Measurements from ENCODE around the gene LAMA4.

The LAMA4 gene

DNA sequence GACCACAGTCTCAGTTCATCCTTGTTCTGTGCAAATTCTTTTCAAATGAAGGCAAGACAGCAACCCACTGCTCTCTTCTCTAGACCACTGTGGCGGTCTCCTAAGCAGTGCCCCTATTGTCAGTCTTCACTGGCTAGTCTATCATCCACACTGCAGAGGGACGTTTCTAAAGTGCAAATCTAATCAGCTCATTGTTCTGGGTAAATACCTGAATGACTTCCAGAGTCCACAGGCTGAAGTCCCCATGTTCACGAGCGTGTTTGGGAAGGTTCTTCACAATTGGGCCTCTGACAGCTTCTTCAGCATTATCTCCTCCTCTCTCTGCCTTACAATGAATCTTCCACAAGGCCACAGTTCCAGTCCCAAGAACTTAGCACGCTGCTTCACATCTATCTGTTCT, 73.2 kb downstream of the LAMA4 start (continued):
- TF ChIP-seq ARNTL (CRISPR knock-in tag; IDR thresholded peaks at IDR 0.05; ENCODE audit: borderline replicate concordance, low read depth), result no peak
- TF ChIP-seq, protein P1, sequence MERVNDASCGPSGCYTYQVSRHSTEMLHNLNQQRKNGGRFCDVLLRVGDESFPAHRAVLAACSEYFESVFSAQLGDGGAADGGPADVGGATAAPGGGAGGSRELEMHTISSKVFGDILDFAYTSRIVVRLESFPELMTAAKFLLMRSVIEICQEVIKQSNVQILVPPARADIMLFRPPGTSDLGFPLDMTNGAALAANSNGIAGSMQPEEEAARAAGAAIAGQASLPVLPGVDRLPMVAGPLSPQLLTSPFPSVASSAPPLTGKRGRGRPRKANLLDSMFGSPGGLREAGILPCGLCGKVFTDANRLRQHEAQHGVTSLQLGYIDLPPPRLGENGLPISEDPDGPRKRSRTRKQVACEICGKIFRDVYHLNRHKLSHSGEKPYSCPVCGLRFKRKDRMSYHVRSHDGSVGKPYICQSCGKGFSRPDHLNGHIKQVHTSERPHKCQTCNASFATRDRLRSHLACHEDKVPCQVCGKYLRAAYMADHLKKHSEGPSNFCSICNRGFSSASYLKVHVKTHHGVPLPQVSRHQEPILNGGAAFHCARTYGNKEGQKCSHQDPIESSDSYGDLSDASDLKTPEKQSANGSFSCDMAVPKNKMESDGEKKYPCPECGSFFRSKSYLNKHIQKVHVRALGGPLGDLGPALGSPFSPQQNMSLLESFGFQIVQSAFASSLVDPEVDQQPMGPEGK (CRISPR knock-in tag; IDR thresholded peaks at IDR 0.05; ENCODE audit: borderline replicate concordance), result no peak
- no peak for TF ChIP-seq PPARA (CRISPR knock-in tag; IDR thresholded peaks at IDR 0.05; ENCODE audit: borderline replicate concordance)
- TF ChIP-seq, protein P2, sequence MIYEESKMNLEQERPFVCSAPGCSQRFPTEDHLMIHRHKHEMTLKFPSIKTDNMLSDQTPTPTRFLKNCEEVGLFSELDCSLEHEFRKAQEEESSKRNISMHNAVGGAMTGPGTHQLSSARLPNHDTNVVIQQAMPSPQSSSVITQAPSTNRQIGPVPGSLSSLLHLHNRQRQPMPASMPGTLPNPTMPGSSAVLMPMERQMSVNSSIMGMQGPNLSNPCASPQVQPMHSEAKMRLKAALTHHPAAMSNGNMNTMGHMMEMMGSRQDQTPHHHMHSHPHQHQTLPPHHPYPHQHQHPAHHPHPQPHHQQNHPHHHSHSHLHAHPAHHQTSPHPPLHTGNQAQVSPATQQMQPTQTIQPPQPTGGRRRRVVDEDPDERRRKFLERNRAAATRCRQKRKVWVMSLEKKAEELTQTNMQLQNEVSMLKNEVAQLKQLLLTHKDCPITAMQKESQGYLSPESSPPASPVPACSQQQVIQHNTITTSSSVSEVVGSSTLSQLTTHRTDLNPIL (CRISPR knock-in tag; IDR thresholded peaks at IDR 0.05; ENCODE audit: low read depth), result no peak
- TF ChIP-seq OSR1 (CRISPR knock-in tag; IDR thresholded peaks at IDR 0.05), result no peak
- no peak for TF ChIP-seq SNAI2 (CRISPR knock-in tag; IDR thresholded peaks at IDR 0.05)
- TF ChIP-seq ESRRG (CRISPR knock-in tag; IDR thresholded peaks at IDR 0.05), result no peak

DNA sequence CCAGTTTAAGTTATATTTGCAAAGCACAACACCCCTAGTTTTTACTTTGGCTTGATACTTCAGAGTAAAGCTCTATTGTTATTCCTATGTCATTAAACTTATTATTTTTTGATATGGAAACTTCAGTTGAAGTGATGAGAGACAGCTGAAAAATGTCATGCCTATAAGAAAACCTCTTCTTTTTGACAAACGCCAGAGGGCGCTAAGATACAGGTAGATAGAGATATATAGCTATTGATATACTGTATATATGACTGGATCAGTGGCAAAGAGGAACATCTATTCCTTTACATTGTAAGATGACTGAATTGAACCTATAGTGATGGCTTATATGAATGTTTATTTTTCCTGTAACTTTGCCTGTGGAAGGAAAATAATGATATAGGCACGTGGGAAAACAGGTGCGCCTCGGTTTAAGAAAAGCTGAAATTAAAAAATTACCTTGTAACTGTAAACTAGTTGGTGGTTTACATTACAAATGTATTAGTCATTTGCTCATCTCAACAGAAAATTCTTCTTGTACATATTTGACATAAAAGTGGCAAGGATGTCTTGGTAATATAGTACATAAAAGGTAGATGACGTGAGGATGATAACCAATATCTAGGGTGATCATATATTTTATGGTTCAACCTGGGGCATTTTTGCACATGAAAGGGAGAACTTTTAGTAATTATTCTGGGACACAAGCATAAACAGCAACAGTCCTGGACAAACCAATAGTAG, 74.1 kb downstream of the LAMA4 start:
- ATAC-seq, result peak; percentile 97
- TF ChIP-seq CSDC2 (CRISPR knock-in tag; IDR thresholded peaks at IDR 0.05), result no peak
- TF ChIP-seq, protein P3, sequence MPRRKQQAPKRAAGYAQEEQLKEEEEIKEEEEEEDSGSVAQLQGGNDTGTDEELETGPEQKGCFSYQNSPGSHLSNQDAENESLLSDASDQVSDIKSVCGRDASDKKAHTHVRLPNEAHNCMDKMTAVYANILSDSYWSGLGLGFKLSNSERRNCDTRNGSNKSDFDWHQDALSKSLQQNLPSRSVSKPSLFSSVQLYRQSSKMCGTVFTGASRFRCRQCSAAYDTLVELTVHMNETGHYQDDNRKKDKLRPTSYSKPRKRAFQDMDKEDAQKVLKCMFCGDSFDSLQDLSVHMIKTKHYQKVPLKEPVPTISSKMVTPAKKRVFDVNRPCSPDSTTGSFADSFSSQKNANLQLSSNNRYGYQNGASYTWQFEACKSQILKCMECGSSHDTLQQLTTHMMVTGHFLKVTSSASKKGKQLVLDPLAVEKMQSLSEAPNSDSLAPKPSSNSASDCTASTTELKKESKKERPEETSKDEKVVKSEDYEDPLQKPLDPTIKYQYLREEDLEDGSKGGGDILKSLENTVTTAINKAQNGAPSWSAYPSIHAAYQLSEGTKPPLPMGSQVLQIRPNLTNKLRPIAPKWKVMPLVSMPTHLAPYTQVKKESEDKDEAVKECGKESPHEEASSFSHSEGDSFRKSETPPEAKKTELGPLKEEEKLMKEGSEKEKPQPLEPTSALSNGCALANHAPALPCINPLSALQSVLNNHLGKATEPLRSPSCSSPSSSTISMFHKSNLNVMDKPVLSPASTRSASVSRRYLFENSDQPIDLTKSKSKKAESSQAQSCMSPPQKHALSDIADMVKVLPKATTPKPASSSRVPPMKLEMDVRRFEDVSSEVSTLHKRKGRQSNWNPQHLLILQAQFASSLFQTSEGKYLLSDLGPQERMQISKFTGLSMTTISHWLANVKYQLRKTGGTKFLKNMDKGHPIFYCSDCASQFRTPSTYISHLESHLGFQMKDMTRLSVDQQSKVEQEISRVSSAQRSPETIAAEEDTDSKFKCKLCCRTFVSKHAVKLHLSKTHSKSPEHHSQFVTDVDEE (CRISPR knock-in tag; IDR thresholded peaks at IDR 0.05), result peak; percentile 11; the same call in 1 of the 2 replicates

DNA sequence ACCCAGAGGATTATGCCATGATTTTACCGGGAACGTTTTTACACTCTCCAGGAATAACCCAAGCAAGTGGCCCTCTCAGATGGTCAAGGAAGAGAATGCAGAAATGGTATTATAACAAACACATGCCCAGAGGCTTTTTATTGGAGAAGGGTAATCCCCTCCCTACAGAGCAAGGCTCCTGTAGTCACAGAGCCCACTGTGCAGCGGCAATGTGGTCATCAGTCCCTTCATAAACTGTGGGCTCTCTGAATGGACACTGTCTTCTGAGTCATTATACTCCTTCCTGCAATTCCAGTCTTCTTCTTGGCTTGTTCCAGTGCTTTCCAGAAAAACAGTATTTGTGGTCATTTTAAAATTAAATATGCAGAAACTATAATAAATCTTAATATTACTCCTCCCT, 74.7 kb downstream of the LAMA4 start:
- ATAC-seq, result no peak
- no peak for TF ChIP-seq RARB (CRISPR knock-in tag; IDR thresholded peaks at IDR 0.05)
- TF ChIP-seq, protein P4, sequence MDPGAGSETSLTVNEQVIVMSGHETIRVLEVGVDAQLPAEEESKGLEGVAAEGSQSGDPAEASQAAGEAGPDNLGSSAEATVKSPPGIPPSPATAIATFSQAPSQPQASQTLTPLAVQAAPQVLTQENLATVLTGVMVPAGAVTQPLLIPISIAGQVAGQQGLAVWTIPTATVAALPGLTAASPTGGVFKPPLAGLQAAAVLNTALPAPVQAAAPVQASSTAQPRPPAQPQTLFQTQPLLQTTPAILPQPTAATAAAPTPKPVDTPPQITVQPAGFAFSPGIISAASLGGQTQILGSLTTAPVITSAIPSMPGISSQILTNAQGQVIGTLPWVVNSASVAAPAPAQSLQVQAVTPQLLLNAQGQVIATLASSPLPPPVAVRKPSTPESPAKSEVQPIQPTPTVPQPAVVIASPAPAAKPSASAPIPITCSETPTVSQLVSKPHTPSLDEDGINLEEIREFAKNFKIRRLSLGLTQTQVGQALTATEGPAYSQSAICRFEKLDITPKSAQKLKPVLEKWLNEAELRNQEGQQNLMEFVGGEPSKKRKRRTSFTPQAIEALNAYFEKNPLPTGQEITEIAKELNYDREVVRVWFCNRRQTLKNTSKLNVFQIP (CRISPR knock-in tag; IDR thresholded peaks at IDR 0.05; ENCODE audit: borderline replicate concordance, low read depth), result no peak
- TF ChIP-seq GLIS3 (CRISPR knock-in tag; IDR thresholded peaks at IDR 0.05), result no peak
- TF ChIP-seq TCF4 (CRISPR knock-in tag; IDR thresholded peaks at IDR 0.05; ENCODE audit: borderline replicate concordance), result no peak
- no peak for TF ChIP-seq ZNF565 (CRISPR knock-in tag; conservative IDR thresholded peaks at IDR 0.05; ENCODE audit: low read depth)
- no peak for TF ChIP-seq ARNTL (CRISPR knock-in tag; IDR thresholded peaks at IDR 0.05; ENCODE audit: borderline replicate concordance, low read depth)
- TF ChIP-seq, protein P2 (CRISPR knock-in tag; IDR thresholded peaks at IDR 0.05; ENCODE audit: low read depth), result no peak
- TF ChIP-seq ZNF8 (CRISPR knock-in tag; IDR thresholded peaks at IDR 0.05), result no peak
- no peak for TF ChIP-seq ISL1 (CRISPR knock-in tag; IDR thresholded peaks at IDR 0.05)
- no peak for TF ChIP-seq ZFP30 (CRISPR knock-in tag; IDR thresholded peaks at IDR 0.05)
- TF ChIP-seq OSR1 (CRISPR knock-in tag; IDR thresholded peaks at IDR 0.05), result no peak
- no peak for TF ChIP-seq ESRRG (CRISPR knock-in tag; IDR thresholded peaks at IDR 0.05)

DNA sequence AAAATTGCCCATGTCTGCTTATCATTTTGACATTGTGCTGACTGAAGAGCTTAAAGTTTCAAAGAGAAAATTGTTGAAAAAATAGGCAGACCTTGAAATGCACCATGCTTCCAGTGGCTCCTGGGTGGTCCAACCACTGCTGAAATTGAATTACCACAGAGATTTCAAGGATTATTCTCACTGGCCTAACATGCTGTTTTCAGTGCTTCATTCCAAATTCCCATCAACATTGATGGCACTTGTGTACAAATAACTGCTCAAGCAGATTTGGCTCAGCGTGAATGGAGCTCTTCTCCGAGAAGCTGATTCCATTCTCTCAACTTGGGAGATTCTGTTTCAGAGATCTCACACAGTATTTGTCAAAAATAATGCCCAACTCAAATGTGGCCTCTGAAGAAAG, 75.5 kb downstream of the LAMA4 start:
- no peak for ATAC-seq
- TF ChIP-seq ISL1 (CRISPR knock-in tag; IDR thresholded peaks at IDR 0.05) (no peak), BACH2 (CRISPR knock-in tag; IDR thresholded peaks at IDR 0.05; ENCODE audit: borderline replicate concordance) (no peak), SNAI2 (CRISPR knock-in tag; IDR thresholded peaks at IDR 0.05) (no peak), RARB (CRISPR knock-in tag; IDR thresholded peaks at IDR 0.05) (no peak), ESRRG (CRISPR knock-in tag; IDR thresholded peaks at IDR 0.05) (no peak), ZNF565 (CRISPR knock-in tag; conservative IDR thresholded peaks at IDR 0.05; ENCODE audit: low read depth) (no peak), ZFP30 (CRISPR knock-in tag; IDR thresholded peaks at IDR 0.05) (no peak), ZNF70 (CRISPR knock-in tag; IDR thresholded peaks at IDR 0.05) (no peak)
- TF ChIP-seq, protein P4 (CRISPR knock-in tag; IDR thresholded peaks at IDR 0.05; ENCODE audit: borderline replicate concordance, low read depth), result no peak
- TF ChIP-seq, protein P3 (CRISPR knock-in tag; IDR thresholded peaks at IDR 0.05), result no peak

Data from SK-N-SH treated with all-trans-retinoic acid at 6 μM for 48 hours (cell line).